HG03354 (cell line): Measurements from ENCODE around the gene SMYD3.

Experiments used
- ATAC-seq: cut with Tn5 transposase; IDR thresholded peaks from one replicate; pipeline ENCODE4 v1.9.1; 2021; ENCODE audit warnings: mild to moderate bottlenecking; ENCODE audit not compliant: unreplicated experiment, poor library complexity, severe bottlenecking

Gene SMYD3

DNA sequence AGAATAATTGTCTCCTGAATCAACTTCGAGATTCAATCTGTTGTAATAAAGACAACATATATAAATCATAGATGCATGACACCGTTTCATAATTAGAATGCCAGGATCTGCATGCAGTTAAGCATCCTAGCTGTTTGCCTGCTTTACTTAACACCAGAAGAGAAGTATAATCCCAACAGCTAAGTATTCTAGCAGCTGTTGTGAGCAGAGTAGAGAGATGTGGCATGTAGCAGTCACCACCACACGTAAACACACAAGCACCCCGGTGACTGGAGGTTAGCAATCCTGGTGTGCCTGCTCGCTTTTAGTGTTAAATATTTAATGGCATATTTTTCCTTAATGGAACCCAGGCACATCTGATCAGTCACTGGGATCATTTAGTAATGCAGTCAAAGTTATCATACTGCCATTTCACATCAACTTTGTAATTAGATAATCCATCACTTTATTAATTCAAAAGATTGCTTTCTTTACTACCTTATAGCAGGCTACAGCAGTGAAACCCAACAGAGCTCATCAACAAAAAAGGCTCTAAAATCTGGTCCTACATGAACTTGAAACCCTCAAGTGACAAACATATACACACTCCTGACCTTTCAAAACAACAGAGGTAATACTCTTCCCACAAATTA lies 187.9 kb downstream of the SMYD3 start:
- ATAC-seq = no peak

DNA sequence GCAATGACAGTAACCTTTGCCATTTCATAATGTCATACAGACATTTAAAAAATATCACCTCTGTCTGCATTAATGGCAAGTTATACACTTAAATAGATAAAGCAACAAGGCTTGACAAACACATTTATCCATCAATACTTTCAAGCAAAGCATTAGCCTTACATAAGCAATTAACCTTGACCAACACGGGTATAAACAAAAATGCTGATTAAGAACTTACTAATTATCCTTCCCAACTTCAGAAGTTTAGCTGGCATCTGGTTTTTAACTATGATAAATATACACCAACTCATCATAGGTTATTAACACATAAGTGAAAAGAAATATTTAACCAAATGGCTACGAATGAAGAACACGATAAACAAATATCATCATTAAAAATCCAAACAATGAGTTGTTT lies 188.5 kb downstream of the SMYD3 start:
- ATAC-seq = no peak

DNA sequence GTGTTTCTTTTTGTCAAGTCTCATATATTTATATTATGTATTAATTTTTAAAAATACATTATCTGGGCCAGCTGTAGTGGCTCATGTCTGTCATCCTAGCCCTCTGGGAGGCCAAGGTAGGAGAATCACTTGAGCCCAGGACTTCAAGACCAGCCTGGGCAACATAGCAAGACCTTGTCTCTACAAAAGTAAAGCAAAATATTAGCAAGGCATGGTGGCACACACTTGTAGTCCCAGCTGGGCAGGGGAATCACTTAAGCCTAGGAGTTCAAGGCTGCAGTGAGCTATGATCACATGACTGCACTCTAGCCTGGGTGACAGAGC lies 189.1 kb downstream of the SMYD3 start:
- no peak for ATAC-seq

DNA sequence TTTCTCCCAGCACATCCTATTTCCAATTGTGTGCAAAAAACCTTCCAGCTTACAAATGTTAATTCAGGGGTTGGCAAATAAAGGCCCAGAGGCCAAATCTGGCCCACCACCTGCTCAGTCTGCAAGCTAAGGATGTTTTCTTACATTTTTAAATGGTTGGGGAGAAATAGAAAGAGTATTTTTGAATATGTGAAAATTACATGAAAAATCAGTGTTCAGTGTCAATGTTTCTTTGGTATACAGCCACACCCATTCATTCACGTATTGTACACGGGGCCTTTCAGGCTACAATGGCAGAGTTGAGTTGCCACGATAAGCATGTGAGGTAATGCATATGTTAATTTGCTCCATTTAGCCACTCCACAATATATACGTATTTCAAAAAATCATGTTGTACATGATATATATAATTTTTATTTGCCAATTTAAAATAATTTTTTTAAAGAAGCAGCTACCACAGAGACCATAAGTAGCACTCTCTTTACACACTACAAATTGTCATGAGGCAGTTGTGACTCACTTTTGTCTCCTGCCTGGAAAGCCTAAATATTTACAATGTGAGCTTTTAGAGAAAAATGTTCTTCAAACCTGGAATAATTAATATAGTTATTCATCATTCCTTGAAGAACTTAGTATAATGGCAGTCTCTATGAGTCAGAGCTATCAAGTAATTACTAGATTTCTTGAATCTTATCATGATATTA lies 189.6 kb downstream of the SMYD3 start:
- ATAC-seq = no peak

DNA sequence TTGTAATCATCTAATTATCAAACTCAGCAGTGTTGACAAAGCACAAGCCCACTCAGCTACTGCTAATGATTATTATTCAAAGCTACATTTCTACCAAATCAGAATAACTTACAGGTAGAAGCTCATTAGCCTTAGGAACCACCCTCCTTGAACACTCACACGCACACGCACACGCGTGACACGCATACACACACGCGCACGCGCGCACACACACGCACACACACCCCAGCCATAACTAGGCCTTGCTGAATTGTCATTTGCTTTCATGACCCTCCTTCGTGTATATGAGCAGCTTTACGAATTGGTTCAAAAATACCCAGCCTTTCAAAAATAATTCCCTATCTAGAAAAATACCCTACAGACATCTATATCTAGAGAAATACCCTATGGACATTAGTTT lies 195.6 kb downstream of the SMYD3 start:
- ATAC-seq = no peak

DNA sequence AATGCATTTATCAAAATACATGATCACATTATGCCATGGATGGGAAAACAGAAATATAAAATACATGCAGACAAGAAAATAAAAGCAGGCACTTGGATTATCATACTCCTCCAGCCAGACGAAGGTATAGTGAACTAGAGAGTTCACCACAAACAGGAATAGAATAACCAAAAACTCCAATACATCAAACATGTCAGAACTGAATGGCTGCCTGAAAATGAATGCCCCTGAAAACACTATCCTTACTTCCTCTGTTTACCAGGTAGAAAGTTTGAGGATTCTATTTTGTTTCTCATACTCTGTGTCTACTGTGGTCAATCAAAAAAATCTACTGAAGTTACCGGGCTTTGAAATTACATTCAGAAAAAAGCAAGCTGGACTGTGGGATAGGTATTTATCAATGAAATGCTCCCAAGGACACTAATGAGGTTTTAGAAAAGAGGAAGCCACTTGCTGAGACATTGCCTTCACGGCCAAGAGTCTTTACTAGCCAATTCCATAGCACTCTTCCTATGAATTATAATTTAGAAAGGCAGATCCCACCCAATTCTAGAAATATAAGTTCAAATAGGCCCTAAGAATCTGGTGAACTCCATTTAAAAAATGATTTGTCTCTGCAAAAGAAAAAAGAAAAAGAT lies 197.7 kb downstream of the SMYD3 start:
- ATAC-seq = no peak

DNA sequence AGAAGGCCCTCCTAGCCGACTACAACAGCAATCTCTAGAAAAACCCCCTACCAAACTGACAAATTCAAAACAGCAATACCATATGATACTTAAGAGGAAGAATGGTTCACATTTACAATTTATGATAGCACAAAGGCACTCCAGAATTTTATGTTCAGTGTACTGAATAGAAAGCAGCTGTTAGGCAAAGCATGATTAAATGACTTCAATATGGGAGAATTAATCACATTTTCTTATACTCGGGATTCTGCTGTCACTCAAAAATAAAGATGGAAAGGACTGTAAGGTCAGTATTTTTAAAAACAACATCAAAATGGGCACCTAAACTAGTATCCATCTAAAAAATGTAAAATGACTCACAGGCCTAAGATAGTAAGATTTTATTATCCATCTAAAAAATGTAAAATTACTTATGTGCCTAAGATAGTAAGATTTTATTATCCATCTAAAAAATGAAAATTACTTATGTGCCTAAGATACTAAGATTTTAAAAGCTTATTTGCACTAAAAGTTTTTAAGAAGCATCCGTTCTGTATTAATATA lies 198.5 kb downstream of the SMYD3 start:
- ATAC-seq = no peak

DNA sequence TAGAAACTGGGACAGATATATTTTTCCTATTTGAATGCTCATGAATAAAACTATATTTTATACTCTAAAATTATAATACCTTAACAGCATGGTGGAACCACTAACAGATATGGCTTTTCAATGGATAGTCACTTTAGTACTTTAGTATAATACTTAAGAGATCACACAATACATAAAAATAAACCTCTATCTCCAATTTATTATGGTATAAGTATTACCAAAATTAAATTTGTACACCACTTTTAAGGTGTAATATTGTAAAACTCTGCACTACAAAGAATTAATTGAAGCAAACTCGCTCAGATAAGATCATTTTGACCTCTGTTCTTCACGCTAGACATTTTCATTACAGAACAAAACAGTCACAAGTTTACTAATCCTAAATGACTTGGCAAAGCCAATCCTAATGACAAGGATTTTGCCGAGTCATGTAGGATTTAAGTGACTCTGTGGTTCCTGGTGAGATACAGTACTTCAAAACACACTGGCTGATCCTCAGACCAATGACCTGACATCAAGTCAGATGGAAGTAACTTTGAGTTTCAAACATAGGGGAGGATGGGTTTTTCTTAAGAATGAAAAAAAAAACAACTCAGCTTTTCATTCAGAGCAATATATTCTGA lies 200.6 kb downstream of the SMYD3 start:
- ATAC-seq = no peak

DNA sequence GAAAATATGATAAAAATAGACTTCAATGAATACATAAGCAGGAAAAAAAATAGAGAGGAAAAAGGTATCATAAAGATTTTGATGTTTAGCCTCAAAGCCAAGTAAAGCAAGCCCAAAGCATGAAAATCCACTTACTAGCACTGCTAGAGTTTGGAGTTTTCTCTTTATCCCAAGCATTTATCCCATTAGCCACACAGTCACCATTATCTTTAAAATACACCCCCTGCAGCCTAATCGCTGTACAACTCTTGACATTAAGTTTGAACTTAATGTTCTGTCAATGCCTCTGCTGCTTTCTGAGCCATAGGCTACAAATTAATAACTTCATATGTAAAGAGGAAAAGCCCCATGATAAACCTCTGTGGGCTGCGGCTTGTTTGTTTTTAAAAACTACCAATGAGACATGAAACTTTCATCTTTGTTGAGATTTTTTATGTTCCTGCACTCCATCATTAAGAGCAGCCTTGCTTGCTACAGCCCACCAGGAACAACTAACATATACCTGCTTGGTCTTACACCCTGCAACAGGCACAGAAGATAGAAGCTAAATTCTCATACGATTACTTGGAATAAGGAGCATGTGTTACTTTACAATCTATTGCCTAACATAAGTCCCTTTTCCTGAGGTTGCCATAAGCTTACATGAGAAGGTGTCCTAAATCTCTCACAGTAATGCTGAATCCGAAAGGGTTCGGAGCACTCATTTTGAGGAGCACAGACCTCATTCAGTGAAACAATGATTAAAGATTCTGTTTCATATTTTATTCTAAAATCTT lies 202.4 kb downstream of the SMYD3 start:
- no peak for ATAC-seq

DNA sequence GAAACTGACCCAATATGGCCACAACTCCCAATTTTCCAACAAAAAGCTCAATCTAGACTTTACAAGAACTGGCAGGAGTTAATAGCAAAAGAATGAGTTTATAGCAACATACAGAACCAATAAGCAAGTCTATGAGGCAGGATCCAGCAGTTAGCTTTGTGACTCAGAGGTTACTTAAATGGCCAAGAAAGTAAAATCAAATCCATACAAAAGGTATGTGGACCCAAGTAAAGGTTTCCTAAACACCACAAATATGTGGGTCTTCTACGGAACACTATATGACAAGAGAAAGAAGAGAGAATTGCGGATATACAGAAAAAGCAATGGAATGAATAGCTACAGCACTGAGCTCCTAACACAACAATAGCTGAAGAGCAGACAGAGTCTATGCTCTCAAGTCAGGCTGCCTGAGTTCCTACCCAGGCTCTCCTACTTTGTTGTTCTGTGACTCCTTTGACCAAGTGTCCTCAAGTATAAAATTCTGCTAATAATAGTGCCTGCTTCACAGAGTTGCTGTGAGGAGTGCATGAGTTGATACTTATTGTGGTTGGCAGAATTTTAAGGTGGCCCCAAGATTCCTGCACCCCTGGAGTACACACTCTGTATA lies 204.3 kb downstream of the SMYD3 start:
- no peak for ATAC-seq

DNA sequence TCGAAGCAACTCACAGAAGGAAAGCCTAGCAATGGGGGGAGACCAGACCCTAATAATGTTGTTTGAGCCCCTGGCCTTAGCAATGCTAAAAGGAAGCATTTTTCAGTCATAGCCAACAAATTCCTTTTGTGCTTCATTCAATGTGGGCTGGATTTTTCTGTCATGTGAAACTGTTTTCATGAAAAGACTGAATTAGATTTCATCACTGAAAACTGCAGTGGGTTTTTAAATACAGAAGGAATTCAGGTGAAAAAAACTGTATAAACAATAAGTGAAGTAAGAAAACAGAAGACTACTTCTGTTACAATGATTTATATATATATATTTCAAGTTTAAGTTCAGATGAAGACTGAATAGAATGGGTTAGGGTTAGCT lies 204.8 kb downstream of the SMYD3 start:
- no peak for ATAC-seq

DNA sequence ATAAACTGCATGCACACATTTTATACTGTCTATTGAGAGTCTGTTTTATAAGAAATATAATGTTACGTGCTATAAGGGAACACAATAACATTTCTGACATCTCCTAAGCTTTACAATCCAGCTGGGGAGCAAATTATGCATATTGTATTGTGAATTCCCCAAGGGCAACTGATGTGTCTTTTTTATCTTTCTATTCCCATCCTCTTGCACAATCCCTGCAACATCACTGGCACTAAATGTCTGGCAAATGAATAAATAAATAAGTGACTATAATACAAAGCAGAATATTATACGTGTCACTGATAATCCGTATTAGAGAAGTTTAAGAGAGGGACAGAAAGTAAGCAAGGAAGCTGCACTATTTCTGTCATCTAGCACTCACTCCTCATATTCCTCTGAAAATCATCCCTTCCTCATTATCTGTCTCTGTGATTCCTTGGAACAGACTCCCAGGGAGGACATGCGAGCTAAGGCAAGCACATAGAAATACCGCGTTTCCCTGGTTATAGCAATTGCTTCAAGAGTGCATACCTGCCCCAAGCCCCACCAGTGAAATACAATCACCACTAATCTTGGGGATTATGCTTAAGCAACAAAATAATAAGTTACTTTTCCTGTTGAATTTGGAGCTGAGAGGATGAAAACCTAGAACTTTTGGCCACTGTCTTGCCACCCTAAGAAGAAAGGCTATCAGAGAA lies 205.4 kb downstream of the SMYD3 start:
- no peak for ATAC-seq

DNA sequence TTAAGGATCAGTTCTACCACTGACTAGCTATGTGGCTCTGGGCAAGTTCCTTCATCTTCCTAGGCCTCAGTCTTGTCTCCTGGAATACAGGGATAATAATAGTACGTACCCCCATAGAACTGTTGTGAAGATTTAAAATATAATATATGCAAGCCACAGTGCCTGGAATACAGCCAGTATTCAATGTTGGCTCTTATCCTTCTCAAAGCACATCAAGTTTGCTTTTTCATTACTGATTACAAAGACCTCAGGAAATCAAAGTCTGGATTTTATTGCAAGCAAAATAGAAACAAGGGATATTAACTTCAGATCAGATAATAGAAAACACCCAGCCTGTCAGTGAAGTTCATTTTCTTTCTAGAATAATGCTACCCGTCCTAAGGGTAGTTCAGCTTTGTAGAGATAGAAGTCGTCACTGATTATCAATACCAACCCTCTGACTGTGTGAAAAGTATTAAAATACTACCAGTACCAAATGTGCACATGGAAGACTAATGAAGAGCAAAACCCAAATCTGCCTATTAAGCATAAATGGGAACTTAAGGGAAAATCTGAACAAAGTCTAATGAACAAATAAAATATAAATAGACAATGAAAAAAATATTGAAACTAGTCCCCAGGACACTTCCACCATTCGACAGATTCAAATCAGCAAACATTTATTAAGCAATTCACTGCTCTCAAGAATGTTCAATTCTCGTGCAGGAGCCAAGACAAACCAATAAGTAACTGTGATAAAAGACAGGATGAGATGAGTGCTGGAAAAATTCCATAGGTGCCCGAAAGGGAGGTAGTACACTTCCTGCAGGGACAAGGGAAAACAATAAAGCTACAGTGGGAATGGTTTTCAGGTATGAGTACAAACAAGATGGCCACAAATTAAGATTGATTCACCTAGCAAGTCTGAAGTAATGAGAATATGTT lies 206.2 kb downstream of the SMYD3 start:
- ATAC-seq = no peak

DNA sequence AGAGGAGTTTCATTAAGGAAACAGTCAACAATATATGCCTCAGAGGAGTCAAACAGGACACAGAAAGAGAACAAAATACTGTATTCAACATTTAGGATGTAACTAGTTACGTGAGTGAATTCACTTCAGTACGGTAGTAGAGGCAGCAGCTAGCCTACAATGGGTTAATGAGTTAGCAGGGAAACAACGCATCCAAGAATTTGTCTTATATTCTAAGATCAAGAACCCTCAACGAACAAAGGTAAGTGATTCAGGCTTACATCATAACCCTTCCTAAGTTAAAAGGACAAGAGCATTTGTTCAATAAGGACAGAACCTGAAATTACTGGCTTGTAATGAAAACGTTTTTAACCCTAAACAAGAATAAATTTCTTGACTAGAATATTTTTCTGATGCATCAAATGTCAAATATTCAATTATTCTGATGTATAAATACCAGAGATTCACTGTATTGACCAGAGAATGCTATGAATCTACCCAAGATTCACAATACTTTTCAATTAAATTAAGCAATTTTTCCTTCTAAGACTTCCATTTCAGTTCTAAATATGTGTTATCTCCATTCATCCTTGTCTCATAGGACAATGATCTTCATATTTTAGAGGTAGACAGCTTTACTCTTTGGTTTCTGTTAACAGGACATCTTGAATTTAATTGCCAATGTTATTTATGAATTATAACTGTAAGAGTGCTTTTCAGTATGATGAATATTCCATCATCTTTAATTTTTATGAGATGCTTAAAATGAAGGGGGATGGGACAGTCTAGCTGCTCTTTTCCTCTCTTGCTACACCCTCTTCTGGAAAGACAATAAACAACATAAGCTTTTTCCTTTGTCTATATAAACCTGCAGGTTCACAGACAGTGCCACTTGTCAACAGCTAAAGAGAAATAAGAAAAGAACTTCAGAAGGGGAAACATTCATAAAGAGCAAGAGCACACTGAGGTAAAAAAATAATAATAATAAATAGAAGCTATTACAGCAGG lies 209.5 kb downstream of the SMYD3 start:
- no peak for ATAC-seq

DNA sequence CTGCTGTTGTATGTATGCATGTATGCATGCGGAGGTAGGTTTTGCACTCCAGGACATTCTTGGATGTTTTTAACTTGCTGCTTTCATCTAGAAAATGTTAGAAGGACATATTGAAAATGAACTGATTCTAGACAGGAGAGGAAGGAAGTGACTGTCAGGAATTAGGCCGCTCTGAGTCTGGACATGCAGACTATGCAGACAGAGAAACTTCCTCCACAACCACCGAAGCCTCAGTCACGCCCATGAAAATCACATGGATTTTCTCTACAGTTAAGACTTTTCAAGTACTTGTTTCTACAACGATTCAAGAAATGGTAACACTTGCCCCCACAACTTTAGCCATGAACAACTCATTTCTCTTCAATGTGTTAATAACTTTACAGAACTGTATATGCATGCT lies 211.1 kb downstream of the SMYD3 start:
- no peak for ATAC-seq

DNA sequence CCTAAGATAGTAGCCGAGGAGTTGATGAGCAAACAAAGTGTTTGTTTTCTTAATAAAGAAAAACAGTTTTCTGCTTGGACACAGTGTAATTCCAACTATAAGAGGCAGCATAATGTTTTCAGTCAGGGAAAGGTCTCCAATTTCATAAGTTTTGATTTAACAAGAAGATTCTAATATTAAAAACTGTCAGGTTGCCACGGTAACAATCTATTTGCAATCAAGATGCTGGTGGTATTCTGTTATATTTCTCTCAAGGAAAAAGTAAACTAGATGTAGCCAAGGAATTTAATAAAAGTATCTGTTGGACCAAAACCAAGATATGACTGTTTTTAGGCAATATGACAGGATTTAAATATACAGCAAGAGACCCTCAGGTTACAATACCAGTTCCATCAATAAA lies 211.7 kb downstream of the SMYD3 start:
- no peak for ATAC-seq

DNA sequence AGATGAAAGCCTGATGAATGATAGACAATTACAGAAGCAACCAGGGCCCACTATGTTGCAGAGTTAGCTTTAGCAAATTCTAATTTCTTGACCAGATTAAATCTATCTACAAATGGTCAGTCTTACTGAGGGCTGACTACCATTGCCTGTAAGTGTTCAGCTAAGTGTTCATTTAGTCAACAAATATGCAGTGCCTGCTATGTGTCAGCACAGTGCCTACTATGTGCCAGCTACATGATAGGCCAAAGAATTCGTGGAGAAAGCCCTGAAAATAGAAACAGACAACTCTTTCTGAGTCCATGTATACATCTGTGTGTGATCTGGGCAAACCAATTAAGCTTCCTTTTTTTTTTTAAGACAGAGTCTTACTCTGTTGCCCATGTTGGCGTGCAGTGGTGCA lies 212.8 kb downstream of the SMYD3 start:
- no peak for ATAC-seq
